Neural cell (in vitro differentiated cells): ENCODE data around the gene FIGNL1. TPM values are rescaled to one million over a fixed set of nuclear protein-coding genes. Genes with fewer than 3 reads are reported as not detected.

Experiments
- H2AFZ ChIP-seq: fragments of 200-600, 300-800 bp; sonication (generic), shearing (Covaris generic); 2 replicates; pipeline ENCODE4 v1.6.0; 2014; ENCODE audit warnings: low read depth, mild to moderate bottlenecking, antibody characterized with exemption, low read length, moderate library complexity
- H3F3A ChIP-seq: fragments of 200-600 bp; shearing (Covaris generic); 2 replicates; pipeline ENCODE4 v1.6.1; 2016; ENCODE audit warnings: mild to moderate bottlenecking, moderate library complexity, mixed read lengths, antibody characterized with exemption, low read length; ENCODE audit not compliant: insufficient read depth, poor library complexity, severe bottlenecking
- H3K27ac ChIP-seq: fragments of 200-600, 300-800 bp; sonication (generic), shearing (Covaris generic); 2 replicates; pipeline ENCODE4 v1.5.1; 2014; ENCODE audit warnings: mild to moderate bottlenecking, low read length, moderate library complexity
- H3K27me3 ChIP-seq: fragments of 300-800, 200-600 bp; sonication (generic), shearing (Covaris generic); 2 replicates; pipeline ENCODE4 v1.6.0; 2014; ENCODE audit warnings: mild to moderate bottlenecking, low read depth, low read length, moderate library complexity; ENCODE audit not compliant: insufficient read depth
- H3K36me3 ChIP-seq: fragments of 300-800, 200-600 bp; sonication (generic), shearing (Covaris generic); 2 replicates; pipeline ENCODE4 v1.5.1; 2014; ENCODE audit warnings: mild to moderate bottlenecking, antibody characterized with exemption, low read length, moderate library complexity; ENCODE audit not compliant: insufficient read depth
- H3K4me2 ChIP-seq: fragments of 300-800, 200-600 bp; sonication (generic), shearing (Covaris generic); 2 replicates; pipeline ENCODE4 v1.6.0; 2014; ENCODE audit warnings: mild to moderate bottlenecking, low read length
- H3K4me3 ChIP-seq: fragments of 300-800, 200-600 bp; sonication (generic), shearing (Covaris generic); 2 replicates; pipeline ENCODE4 v1.5.1; 2014; ENCODE audit warnings: mild to moderate bottlenecking, low read length, moderate library complexity
- H3K79me2 ChIP-seq: fragments of 200-600 bp; shearing (Covaris generic); replicated peaks from 2 replicates; pipeline ENCODE4 v1.6.0; 2014; ENCODE audit warnings: mild to moderate bottlenecking, low read length, moderate library complexity; ENCODE audit not compliant: insufficient read depth
- H3K9ac ChIP-seq: fragments of 300-800, 200-600 bp; sonication (generic), shearing (Covaris generic); 2 replicates; pipeline ENCODE4 v1.6.1; 2016; ENCODE audit warnings: mild to moderate bottlenecking, low read length, mixed read lengths
- H3K9me2 ChIP-seq: fragments of 200-600 bp; shearing (Covaris generic); 2 replicates; pipeline ENCODE4 v1.6.1; 2016; ENCODE audit warnings: mild to moderate bottlenecking, low read length, mixed read lengths; ENCODE audit not compliant: insufficient read depth
- H3K9me3 ChIP-seq: fragments of 200-600, 300-800 bp; sonication (generic), shearing (Covaris generic); 2 replicates; pipeline ENCODE4 v1.6.1; 2016; ENCODE audit warnings: mild to moderate bottlenecking, mixed run types, low read length, moderate library complexity, mixed read lengths
- H4K20me1 ChIP-seq: fragments of 200-600 bp; shearing (Covaris generic); 2 replicates; pipeline ENCODE4 v1.6.1; 2016; ENCODE audit warnings: mild to moderate bottlenecking, mixed run types; ENCODE audit not compliant: insufficient read depth
- CTCF ChIP-seq: fragments of 450-650 bp; IDR thresholded peaks from 2 replicates; pipeline ENCODE4 v1.5.1; 2014; ENCODE audit warnings: antibody characterized with exemption, mild to moderate bottlenecking, moderate library complexity; ENCODE audit not compliant: poor library complexity, severe bottlenecking
- EP300 ChIP-seq: fragments of 450-650 bp; conservative IDR thresholded peaks from 2 replicates; pipeline ENCODE4 v1.6.1; 2014; ENCODE audit warnings: antibody characterized with exemption, mild to moderate bottlenecking, moderate library complexity; ENCODE audit not compliant: poor library complexity, severe bottlenecking
- EZH2 ChIP-seq: fragments of 200-600, 300-800 bp; shearing (Covaris generic), sonication (generic); IDR thresholded peaks from 2 replicates; pipeline ENCODE4 v1.6.1; 2014; ENCODE audit warnings: antibody characterized with exemption, low read length, borderline replicate concordance, mild to moderate bottlenecking; ENCODE audit not compliant: insufficient read depth, poor library complexity, severe bottlenecking
- MXI1 ChIP-seq: fragments of 450-650 bp; conservative IDR thresholded peaks from 2 replicates; pipeline ENCODE4 v1.6.1; 2014; ENCODE audit warnings: antibody characterized with exemption, mild to moderate bottlenecking; ENCODE audit not compliant: poor library complexity, severe bottlenecking
- POLR2AphosphoS5 ChIP-seq: IDR thresholded peaks from 2 replicates; pipeline ENCODE4 v1.6.1; 2012
- RAD21 ChIP-seq: fragments of 450-650 bp; conservative IDR thresholded peaks from 2 replicates; pipeline ENCODE4 v1.6.1; 2014; ENCODE audit warnings: antibody characterized with exemption, mild to moderate bottlenecking, moderate library complexity
- SMC3 ChIP-seq: fragments of 450-650 bp; conservative IDR thresholded peaks from 2 replicates; pipeline ENCODE4 v1.6.1; 2014; ENCODE audit warnings: antibody characterized with exemption, mild to moderate bottlenecking, moderate library complexity; ENCODE audit not compliant: poor library complexity
- TAF1 ChIP-seq: IDR thresholded peaks from 2 replicates; pipeline ENCODE4 v1.6.1; 2012; ENCODE audit warnings: low read depth
- polyA plus RNA-seq: library from polyadenylated mRNA; depleted of rRNA; stranded (reverse); fragments of >200 nt; gene quantifications from 2 replicates; pipeline ENCODE4 v1.2.3, GENCODE V29; 2014
- TF ChIP-seq, protein P1 (sequence below): IDR thresholded peaks from 2 replicates; pipeline ENCODE4 v1.6.1; 2012; ENCODE audit warnings: borderline replicate concordance

FIGNL1 gene
- polyA plus RNA-seq, 1 donor from 2014 or later = 32.8 TPM

- Histone ChIP-seq H3K9me2 (no peaks in the 10 kb centered on the region), H2AFZ (peak overlapping the region; percentile 80), H3K27me3 (no peaks in the 10 kb centered on the region), H3K9ac (peak overlapping the region; percentile 65), H3K79me2 (no peaks in the 10 kb centered on the region), H3K4me3 (peak overlapping the region; percentile 84), H3K36me3 (no peaks in the 10 kb centered on the region), H3K4me2 (peak overlapping the region; percentile 68), H3F3A (no peaks in the 10 kb centered on the region), H3K9me3 (no peaks in the 10 kb centered on the region), H4K20me1 (no peaks in the 10 kb centered on the region), H3K27ac (peak overlapping the region; percentile 46)
- TF ChIP-seq TAF1 = no peak
- TF ChIP-seq EZH2 = no peak
- TF ChIP-seq MXI1 = no peak
- TF ChIP-seq CTCF = no peak
- no peak for TF ChIP-seq SMC3
- TF ChIP-seq, protein P1, sequence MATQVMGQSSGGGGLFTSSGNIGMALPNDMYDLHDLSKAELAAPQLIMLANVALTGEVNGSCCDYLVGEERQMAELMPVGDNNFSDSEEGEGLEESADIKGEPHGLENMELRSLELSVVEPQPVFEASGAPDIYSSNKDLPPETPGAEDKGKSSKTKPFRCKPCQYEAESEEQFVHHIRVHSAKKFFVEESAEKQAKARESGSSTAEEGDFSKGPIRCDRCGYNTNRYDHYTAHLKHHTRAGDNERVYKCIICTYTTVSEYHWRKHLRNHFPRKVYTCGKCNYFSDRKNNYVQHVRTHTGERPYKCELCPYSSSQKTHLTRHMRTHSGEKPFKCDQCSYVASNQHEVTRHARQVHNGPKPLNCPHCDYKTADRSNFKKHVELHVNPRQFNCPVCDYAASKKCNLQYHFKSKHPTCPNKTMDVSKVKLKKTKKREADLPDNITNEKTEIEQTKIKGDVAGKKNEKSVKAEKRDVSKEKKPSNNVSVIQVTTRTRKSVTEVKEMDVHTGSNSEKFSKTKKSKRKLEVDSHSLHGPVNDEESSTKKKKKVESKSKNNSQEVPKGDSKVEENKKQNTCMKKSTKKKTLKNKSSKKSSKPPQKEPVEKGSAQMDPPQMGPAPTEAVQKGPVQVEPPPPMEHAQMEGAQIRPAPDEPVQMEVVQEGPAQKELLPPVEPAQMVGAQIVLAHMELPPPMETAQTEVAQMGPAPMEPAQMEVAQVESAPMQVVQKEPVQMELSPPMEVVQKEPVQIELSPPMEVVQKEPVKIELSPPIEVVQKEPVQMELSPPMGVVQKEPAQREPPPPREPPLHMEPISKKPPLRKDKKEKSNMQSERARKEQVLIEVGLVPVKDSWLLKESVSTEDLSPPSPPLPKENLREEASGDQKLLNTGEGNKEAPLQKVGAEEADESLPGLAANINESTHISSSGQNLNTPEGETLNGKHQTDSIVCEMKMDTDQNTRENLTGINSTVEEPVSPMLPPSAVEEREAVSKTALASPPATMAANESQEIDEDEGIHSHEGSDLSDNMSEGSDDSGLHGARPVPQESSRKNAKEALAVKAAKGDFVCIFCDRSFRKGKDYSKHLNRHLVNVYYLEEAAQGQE = no peak
- TF ChIP-seq POLR2AphosphoS5 = no peak
- no peak for TF ChIP-seq RAD21
- no peak for TF ChIP-seq EP300
Observed at GRCh38 chr7:50449501-50449880, 659 bp downstream of the FIGNL1 start.

DNA sequence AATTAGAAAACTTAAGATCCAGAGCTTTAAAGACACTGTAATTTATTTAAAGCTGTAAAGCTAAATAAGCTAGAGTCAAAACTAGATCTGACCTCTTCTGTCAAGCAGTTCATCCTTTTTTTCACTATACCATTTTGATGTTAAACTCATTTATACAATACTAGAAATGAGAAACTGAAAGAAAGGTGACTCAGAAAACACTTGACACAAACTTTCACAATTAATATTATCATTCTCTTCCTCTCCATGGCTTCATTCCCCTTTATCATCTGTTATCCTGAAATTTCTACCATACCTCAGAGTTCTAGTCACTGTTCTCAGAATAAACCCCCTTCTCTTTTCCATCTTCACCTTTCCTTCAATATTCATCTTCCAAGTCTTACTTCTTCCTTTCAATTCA is 1.3 kb downstream of the FIGNL1 start:
- H3K4me3 ChIP-seq = peak overlapping the region; percentile 84

More for the DNA sequence above, 1.3 kb downstream of the FIGNL1 start:
- peak overlapping the region; percentile 65 for H3K9ac ChIP-seq
- no peaks in the 10 kb centered on the region for H3F3A ChIP-seq
- H3K4me2 ChIP-seq = peak overlapping the region; percentile 68
- H3K36me3 ChIP-seq = no peaks in the 10 kb centered on the region
- H3K27me3 ChIP-seq = no peaks in the 10 kb centered on the region
- no peak overlapping the region for H2AFZ ChIP-seq
- no peaks in the 10 kb centered on the region for H3K9me3 ChIP-seq
- H4K20me1 ChIP-seq = no peaks in the 10 kb centered on the region
- H3K27ac ChIP-seq = no peak overlapping the region
- H3K9me2 ChIP-seq = no peaks in the 10 kb centered on the region
- TF ChIP-seq EP300 = no peak
- TF ChIP-seq EZH2 = no peak
- no peak for TF ChIP-seq TAF1
- TF ChIP-seq, protein P1 = no peak
- no peak for TF ChIP-seq POLR2AphosphoS5
- no peak for TF ChIP-seq SMC3
- no peak for TF ChIP-seq MXI1
- no peak for TF ChIP-seq RAD21
- no peaks in the 10 kb centered on the region for H3K79me2 ChIP-seq
